Lower lobe of right lung (tissue), 2 donors: ENCODE measurements around the gene ARL5A. TPM values are rescaled to one million over a fixed set of nuclear protein-coding genes. Genes with fewer than 3 reads are reported as not detected.

Experiments
- ATAC-seq, 2 donors: fragments of 200-7000 bp; cut with Tn5 transposase; one replicate each; pipeline ENCODE4 v1.9.1; 2020 to 2022; ENCODE audit warnings: mild to moderate bottlenecking in 2 of 2, moderate library complexity in 2 of 2
- DNase-seq: peaks from one replicate; pipeline ENCODE4 v3.0.0-alpha.2; 2020
- H3K27ac ChIP-seq: fragments of 200-600 bp; one replicate; pipeline ENCODE4 v1.8.0; 2022
- H3K27me3 ChIP-seq: fragments of 200-600 bp; one replicate; pipeline ENCODE4 v1.8.0; 2022; ENCODE audit warnings: low read depth
- H3K36me3 ChIP-seq: fragments of 200-600 bp; one replicate; pipeline ENCODE4 v1.8.0; 2022; ENCODE audit warnings: mild to moderate bottlenecking
- H3K4me1 ChIP-seq: fragments of 200-600 bp; one replicate; pipeline ENCODE4 v1.8.0; 2022
- H3K4me3 ChIP-seq: fragments of 200-600 bp; one replicate; pipeline ENCODE4 v1.8.0; 2022; ENCODE audit warnings: mild to moderate bottlenecking
- H3K9me3 ChIP-seq: fragments of 200-600 bp; one replicate; pipeline ENCODE4 v1.8.0; 2022
- intact Hi-C: fragments of 100-400 bp; cut with DNase I; formaldehyde crosslinking; loops from one replicate; pipeline ENCODE4 v1.11.0; 2022
- total RNA-seq: library from RNA; stranded (reverse); fragmentation: NEBNext Ultra II Directional; extraction: Animal tissue kit (Norgen Biotek cat#: 25700); gene quantifications from one replicate; pipeline ENCODE4 v1.2.1, GENCODE V29; 2021
- TF ChIP-seq, protein P1 (sequence below): fragments of 200-600 bp; IDR thresholded peaks from one replicate; pipeline ENCODE4 v1.8.0; 2022; ENCODE audit warnings: antibody characterized with exemption, mild to moderate bottlenecking
- donor health status: DM: no; HTN: yes; CAD: no; lungs with severe emphysema.

The ARL5A gene
- total RNA-seq, 1 donor from 2014 or later, result 52.3 TPM

DNA sequence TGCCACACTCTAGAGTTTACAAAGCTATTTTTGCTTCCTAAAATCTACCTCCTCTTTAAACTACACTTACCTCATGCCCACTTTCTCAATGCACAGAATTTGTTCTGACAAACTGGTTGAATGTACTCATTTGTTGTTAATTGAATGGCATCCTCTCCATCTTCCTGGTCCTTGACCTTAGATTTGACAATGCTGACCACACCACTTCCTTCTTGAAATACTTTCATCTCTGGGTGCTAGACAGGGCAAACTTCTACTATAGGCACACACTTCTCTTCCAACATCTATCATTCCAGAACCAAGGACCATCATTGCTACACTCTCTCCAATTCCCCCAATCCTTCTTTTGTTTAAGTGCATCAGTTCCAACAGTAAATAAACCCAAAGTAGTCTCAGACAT is 22.3 kb downstream of the ARL5A start:
- no peak for ATAC-seq
- Histone ChIP-seq H3K27ac (no peak overlapping the region), H3K4me1 (peaks cover 8% of the 10 kb centered on the region), H3K9me3 (no peaks in the 10 kb centered on the region), H3K27me3 (no peaks in the 10 kb centered on the region), H3K36me3 (peaks cover 72% of the 10 kb centered on the region), H3K4me3 (no peak overlapping the region)
- no peak for DNase-seq
- intact Hi-C loops, result no loop called here
- TF ChIP-seq, protein P1, sequence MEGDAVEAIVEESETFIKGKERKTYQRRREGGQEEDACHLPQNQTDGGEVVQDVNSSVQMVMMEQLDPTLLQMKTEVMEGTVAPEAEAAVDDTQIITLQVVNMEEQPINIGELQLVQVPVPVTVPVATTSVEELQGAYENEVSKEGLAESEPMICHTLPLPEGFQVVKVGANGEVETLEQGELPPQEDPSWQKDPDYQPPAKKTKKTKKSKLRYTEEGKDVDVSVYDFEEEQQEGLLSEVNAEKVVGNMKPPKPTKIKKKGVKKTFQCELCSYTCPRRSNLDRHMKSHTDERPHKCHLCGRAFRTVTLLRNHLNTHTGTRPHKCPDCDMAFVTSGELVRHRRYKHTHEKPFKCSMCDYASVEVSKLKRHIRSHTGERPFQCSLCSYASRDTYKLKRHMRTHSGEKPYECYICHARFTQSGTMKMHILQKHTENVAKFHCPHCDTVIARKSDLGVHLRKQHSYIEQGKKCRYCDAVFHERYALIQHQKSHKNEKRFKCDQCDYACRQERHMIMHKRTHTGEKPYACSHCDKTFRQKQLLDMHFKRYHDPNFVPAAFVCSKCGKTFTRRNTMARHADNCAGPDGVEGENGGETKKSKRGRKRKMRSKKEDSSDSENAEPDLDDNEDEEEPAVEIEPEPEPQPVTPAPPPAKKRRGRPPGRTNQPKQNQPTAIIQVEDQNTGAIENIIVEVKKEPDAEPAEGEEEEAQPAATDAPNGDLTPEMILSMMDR, result no peak

DNA sequence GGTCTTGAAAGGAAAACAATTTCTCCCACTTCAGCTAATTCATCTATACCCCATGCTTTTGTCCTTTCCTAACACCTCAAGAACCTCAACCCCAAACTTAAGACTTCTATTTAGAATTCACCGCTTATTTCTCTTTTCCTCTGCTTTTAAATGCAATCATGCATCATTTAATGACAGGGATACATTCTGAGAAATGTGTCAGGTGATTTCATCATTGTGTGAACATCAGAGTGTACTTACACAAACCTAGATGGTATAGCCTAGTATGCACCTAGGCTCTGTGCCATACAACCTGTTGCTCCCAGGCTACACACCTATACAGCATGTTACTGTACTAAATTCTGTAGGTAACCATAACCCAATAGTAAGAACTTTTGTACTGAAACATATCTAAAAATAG is 22.9 kb downstream of the ARL5A start:
- H3K36me3 ChIP-seq, result peaks cover 71% of the 10 kb centered on the region
- DNase-seq, result no peak
- intact Hi-C loops, result no loop called here
- H3K27me3 ChIP-seq, result no peaks in the 10 kb centered on the region
- no peak for ATAC-seq
- H3K27ac ChIP-seq, result no peak overlapping the region
- TF ChIP-seq, protein P1, result no peak
- peaks cover 8% of the 10 kb centered on the region for H3K4me1 ChIP-seq
- no peaks in the 10 kb centered on the region for H3K9me3 ChIP-seq
- H3K4me3 ChIP-seq, result no peak overlapping the region

DNA sequence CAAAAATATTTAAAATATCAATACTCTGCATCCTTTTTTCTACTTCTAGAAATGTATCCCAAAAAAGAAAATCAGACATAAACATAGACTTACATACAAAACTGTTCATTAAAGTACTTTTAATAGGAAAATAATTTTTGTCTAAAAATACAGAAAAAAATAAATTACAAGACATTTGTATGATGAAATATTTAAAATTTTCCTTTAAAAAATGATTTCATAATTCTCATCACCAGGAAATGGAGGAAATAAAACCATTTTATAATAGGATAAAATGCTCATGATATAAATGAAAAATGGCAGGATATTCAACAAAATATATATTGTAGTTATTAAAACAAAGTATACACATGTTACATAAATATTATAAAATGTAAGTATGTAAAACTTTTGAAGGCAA is 24.4 kb downstream of the ARL5A start:
- no peak overlapping the region for H3K4me3 ChIP-seq
- no peak overlapping the region for H3K27ac ChIP-seq
- TF ChIP-seq, protein P1, result no peak
- DNase-seq (no peak), ATAC-seq (no peak)
- H3K9me3 ChIP-seq, result no peaks in the 10 kb centered on the region
- peaks cover 72% of the 10 kb centered on the region for H3K36me3 ChIP-seq
- peaks cover 4% of the 10 kb centered on the region for H3K4me1 ChIP-seq
- H3K27me3 ChIP-seq, result no peaks in the 10 kb centered on the region
- intact Hi-C loops, result no loop called here

DNA sequence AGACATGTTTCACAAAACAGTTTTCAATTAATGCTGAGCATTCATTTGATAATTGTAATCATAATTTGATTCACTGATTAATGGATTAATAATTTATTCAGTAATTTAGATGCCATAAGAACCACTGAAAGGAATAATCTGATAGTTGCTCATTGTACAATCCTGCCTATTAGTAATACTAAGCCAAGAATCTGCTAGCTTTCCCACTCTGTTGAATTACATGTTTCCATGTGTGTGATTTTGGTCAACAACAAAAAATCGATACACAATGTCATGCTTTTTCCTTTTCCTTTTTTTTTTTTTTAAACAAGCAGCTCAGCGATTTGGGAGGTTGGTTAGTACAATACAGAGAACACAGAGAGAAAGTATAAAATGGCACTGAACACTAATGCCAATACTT is 25.9 kb downstream of the ARL5A start:
- Histone ChIP-seq H3K36me3 (peaks cover 68% of the 10 kb centered on the region), H3K4me3 (no peak overlapping the region), H3K4me1 (no peaks in the 10 kb centered on the region), H3K27me3 (no peaks in the 10 kb centered on the region), H3K9me3 (no peaks in the 10 kb centered on the region), H3K27ac (no peak overlapping the region)
- DNase-seq, result no peak
- TF ChIP-seq, protein P1, result no peak
- no peak for ATAC-seq
- intact Hi-C loops, result no loop called here

DNA sequence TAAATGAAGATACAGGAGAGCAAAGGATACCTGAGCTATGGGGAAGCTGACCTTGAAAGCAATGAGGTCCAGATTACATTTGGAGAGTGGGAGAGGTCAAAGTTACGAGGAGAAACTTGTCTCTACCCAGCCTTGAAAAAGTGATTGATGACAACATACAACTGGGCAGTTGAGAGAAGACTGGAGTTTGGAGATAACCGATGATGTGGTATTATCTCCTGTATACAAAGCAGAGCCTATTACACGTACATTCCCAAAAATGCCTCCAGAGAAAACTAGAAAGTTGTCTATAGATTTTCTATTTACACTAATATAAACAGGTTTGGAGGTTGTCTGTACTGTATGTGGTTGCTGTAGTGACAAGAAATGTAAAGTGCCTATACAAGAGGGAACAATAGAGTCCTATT is 28.3 kb downstream of the ARL5A start:
- H3K4me1 ChIP-seq, result no peaks in the 10 kb centered on the region
- no peak for ATAC-seq
- H3K9me3 ChIP-seq, result no peaks in the 10 kb centered on the region
- H3K36me3 ChIP-seq, result peaks cover 56% of the 10 kb centered on the region
- DNase-seq, result no peak
- H3K27me3 ChIP-seq, result no peaks in the 10 kb centered on the region
- intact Hi-C loops, result no loop called here
- TF ChIP-seq, protein P1, result no peak
- no peak overlapping the region for H3K4me3 ChIP-seq
- H3K27ac ChIP-seq, result no peak overlapping the region

DNA sequence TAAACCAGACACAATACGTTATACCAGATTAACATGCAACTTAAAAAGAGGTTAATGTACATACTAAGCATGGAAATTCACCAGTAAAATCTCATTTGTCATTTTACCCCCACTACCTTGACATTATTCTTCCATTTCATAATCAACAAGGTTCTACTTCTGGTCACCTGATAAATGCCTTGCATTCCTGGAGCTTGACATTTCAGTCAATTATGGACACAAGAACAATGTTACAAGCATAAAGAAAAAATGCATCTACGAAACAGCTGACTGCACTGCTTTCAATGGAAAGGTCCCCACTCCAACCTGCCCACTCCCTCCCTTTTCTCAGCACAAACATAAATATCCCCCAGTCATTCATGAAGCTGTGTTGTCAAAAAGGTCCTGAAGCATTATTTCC is 31.4 kb downstream of the ARL5A start:
- ATAC-seq (no peak), DNase-seq (no peak)
- TF ChIP-seq, protein P1, result no peak
- Histone ChIP-seq H3K27ac (no peak overlapping the region), H3K27me3 (no peaks in the 10 kb centered on the region), H3K4me1 (no peaks in the 10 kb centered on the region), H3K4me3 (no peak overlapping the region), H3K9me3 (no peaks in the 10 kb centered on the region), H3K36me3 (peaks cover 29% of the 10 kb centered on the region)
- intact Hi-C loops, result no loop called here
